ENCODE measurements around the gene GRIN2C.

GRIN2C gene

GRCh38 chr17:74846621-74847020 is 13.1 kb downstream of the GRIN2C start:
- no peak for DNase-seq (ENCODE audit: low read depth)

- DNase-seq (ENCODE audit: low read depth): no peak
Observed at GRCh38 chr17:74843352-74843627, 16.4 kb downstream of the GRIN2C start.

GRCh38 chr17:74842599-74843351 is 16.9 kb downstream of the GRIN2C start:
- no peak for DNase-seq (ENCODE audit: low read depth)

- DNase-seq (ENCODE audit: low read depth): no peak
Observed at GRCh38 chr17:74842146-74842598, 17.5 kb downstream of the GRIN2C start.

GRCh38 chr17:74840989-74841666 is 18.6 kb downstream of the GRIN2C start:
- DNase-seq (ENCODE audit: low read depth): no peak

- DNase-seq (ENCODE audit: low read depth): no peak
Observed at GRCh38 chr17:74839990-74840852, 19.5 kb downstream of the GRIN2C start.

- no peak for DNase-seq (ENCODE audit: low read depth)
Observed at GRCh38 chr17:74838274-74838673, 21.4 kb downstream of the GRIN2C start.

GRCh38 chr17:74836691-74837467 is 22.8 kb downstream of the GRIN2C start:
- no peak for DNase-seq (ENCODE audit: low read depth)

- DNase-seq (ENCODE audit: low read depth): no peak
Observed at GRCh38 chr17:74836191-74836590, 23.5 kb downstream of the GRIN2C start.

GRCh38 chr17:74833501-74834377 is 25.9 kb downstream of the GRIN2C start:
- peak; percentile 13 for DNase-seq (ENCODE audit: low read depth)

GRCh38 chr17:74832421-74832820 is 27.3 kb downstream of the GRIN2C start:
- no peak for DNase-seq (ENCODE audit: low read depth)

- DNase-seq (ENCODE audit: low read depth): no peak
Observed at GRCh38 chr17:74831444-74832146, 28.1 kb downstream of the GRIN2C start.

- no peak for DNase-seq (ENCODE audit: low read depth)
Observed at GRCh38 chr17:74830861-74831260, 28.8 kb downstream of the GRIN2C start.

- DNase-seq (ENCODE audit: low read depth): no peak
Observed at GRCh38 chr17:74827800-74828199, 31.9 kb downstream of the GRIN2C start.

- DNase-seq (ENCODE audit: low read depth): no peak
Observed at GRCh38 chr17:74825952-74826719, 33.5 kb downstream of the GRIN2C start.

- no peak for DNase-seq (ENCODE audit: low read depth)
Observed at GRCh38 chr17:74824961-74825627, 34.6 kb downstream of the GRIN2C start.

- no peak for DNase-seq (ENCODE audit: low read depth)
Observed at GRCh38 chr17:74822939-74823367, 36.7 kb downstream of the GRIN2C start.

GRCh38 chr17:74822335-74822938 is 37.2 kb downstream of the GRIN2C start:
- DNase-seq (ENCODE audit: low read depth): no peak

All from GM04503 (cell line).